ENCODE data around the gene SLC38A10. TPM values are rescaled to one million over a fixed set of nuclear protein-coding genes. Genes with fewer than 3 reads are reported as not detected.

SLC38A10 gene
- total RNA-seq, 3 donors from 2014 or later (not counting 1 experiment from before 2014, with no cell fraction given): 72.2 to 104 (median 90.5) TPM

GRCh38 chr17:81230043-81230820 lies 64.9 kb downstream of the SLC38A10 start:
- WGBS (ENCODE audit: insufficient coverage): 97% methylated on average over 26 of the region's 26 CpGs
- Histone ChIP-seq H3K4me1 (ENCODE audit: control insufficient read depth, insufficient read depth, low read length) (peaks cover 16% of the 10 kb centered on the region), H3K36me3 (ENCODE audit: control insufficient read depth, insufficient read depth, low read length) (peaks cover 23% of the 10 kb centered on the region), H3K4me3 (ENCODE audit: low read length) (no peak overlapping the region), H3K9me3 (ENCODE audit: control insufficient read depth, insufficient read depth, low read length) (no peaks in the 10 kb centered on the region), H3K27me3 (ENCODE audit: control insufficient read depth, insufficient read depth, low read length) (no peaks in the 10 kb centered on the region), H3K27ac (ENCODE audit: low read length) (no peak overlapping the region)
- no peak for TF ChIP-seq CTCF (IDR thresholded peaks at IDR 0.05)
- H3K27ac Mint-ChIP-seq: peak overlapping the region in 1 of 2 donors; percentile 42
- H3K4me1 Mint-ChIP-seq: peaks cover 23 to 27% of the 10 kb centered on the region in 2 donors
- no peaks in the 10 kb centered on the region for H3K36me3 Mint-ChIP-seq
- intact Hi-C loops (cut with micrococcal nuclease): no loop called here
- DNase-seq (no peak), ATAC-seq (no peak)
- no peak overlapping the region for H3K4me3 Mint-ChIP-seq
- no peaks in the 10 kb centered on the region for H3K27me3 Mint-ChIP-seq (ENCODE audit: low read depth in 2 of 2)
- H3K9me3 Mint-ChIP-seq: no peaks in the 10 kb centered on the region

- peaks cover 16 to 20% of the 10 kb centered on the region in 2 donors for H3K4me1 Mint-ChIP-seq
- peak overlapping the region in 1 of 2 donors; percentile 42 for H3K27ac Mint-ChIP-seq
- intact Hi-C loops (cut with micrococcal nuclease): no loop called here
- ATAC-seq (no peak), DNase-seq (no peak)
- no peaks in the 10 kb centered on the region for H3K27me3 Mint-ChIP-seq (ENCODE audit: low read depth in 2 of 2)
- H3K36me3 Mint-ChIP-seq: no peaks in the 10 kb centered on the region
- no peak for TF ChIP-seq CTCF (IDR thresholded peaks at IDR 0.05)
- no peak overlapping the region for H3K4me3 Mint-ChIP-seq
- Histone ChIP-seq H3K27me3 (ENCODE audit: control insufficient read depth, insufficient read depth, low read length) (no peaks in the 10 kb centered on the region), H3K9me3 (ENCODE audit: control insufficient read depth, insufficient read depth, low read length) (no peaks in the 10 kb centered on the region), H3K4me1 (ENCODE audit: control insufficient read depth, insufficient read depth, low read length) (peaks cover 16% of the 10 kb centered on the region), H3K27ac (ENCODE audit: low read length) (no peak overlapping the region), H3K4me3 (ENCODE audit: low read length) (no peak overlapping the region), H3K36me3 (ENCODE audit: control insufficient read depth, insufficient read depth, low read length) (peaks cover 23% of the 10 kb centered on the region)
- H3K9me3 Mint-ChIP-seq: no peaks in the 10 kb centered on the region
- WGBS (ENCODE audit: insufficient coverage): 94% methylated on average over 14 of the region's 14 CpGs
Measured at GRCh38 chr17:81229666-81229920, 65.5 kb downstream of the SLC38A10 start.

DNA sequence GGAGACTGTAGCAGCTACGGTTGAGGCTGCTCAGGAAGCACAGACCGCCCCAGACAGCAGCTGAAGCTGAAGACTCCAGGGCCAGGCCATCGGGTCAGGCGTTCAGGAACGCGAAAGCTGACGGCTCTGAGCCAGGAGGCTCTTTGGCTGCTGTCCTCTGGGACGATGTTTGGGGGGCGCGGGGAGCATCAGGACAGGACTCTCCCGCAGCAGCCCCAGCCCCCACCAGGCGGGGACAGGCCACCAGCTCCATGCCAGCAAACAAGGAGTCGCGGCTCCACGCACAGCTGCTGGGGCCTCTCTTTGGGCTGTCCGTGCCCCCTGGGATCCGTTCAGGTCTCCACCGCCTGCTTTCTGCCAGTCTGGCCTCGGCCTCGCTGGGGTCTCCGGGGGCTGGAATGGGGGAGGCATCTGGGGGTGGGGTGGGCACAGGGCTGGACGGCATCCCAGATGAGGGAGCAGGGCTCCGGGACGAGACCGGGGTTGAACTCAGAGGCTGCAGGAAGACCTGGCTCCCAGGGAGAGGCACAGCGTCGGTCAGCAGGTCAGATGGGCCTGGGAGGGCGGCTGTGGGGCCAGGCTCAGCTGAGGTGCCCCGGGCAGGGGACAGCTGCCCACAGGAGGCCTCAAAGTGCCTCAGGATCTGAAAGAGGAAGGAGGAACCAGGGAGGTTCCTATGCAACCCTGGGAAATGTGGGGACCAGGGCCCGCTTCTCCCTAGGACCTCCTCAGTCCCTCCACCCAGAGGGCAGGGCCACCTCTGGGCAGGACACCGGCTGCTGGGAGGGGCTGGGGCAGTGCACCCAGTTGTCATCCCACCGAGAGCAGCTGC lies 66.1 kb downstream of the SLC38A10 start:
- no peak overlapping the region for H3K27ac ChIP-seq (ENCODE audit: low read length)
- Mint-ChIP-seq H3K36me3 (no peaks in the 10 kb centered on the region), H3K27me3 (ENCODE audit: low read depth in 2 of 2) (no peaks in the 10 kb centered on the region), H3K4me1 (peaks cover 15 to 16% of the 10 kb centered on the region in 2 donors), H3K4me3 (no peak overlapping the region), H3K9me3 (no peaks in the 10 kb centered on the region), H3K27ac (no peak overlapping the region)
- DNase-seq (no peak), ATAC-seq (no peak)
- no peaks in the 10 kb centered on the region for H3K9me3 ChIP-seq (ENCODE audit: control insufficient read depth, insufficient read depth, low read length)
- intact Hi-C loops (cut with micrococcal nuclease): no loop called here
- H3K4me1 ChIP-seq (ENCODE audit: control insufficient read depth, insufficient read depth, low read length): peaks cover 17% of the 10 kb centered on the region
- H3K27me3 ChIP-seq (ENCODE audit: control insufficient read depth, insufficient read depth, low read length): no peaks in the 10 kb centered on the region
- peaks cover 23% of the 10 kb centered on the region for H3K36me3 ChIP-seq (ENCODE audit: control insufficient read depth, insufficient read depth, low read length)
- no peak overlapping the region for H3K4me3 ChIP-seq (ENCODE audit: low read length)
- 92% methylated on average over 32 of the region's 32 CpGs for WGBS (ENCODE audit: insufficient coverage)
- no peak for TF ChIP-seq CTCF (IDR thresholded peaks at IDR 0.05)

Data from natural killer cell (primary cell).